GM23338 (cell line): ENCODE data around the gene CHN1.

Experiments
- CREB1 ChIP-seq: fragments of 250-450 bp; sonication (Bioruptor Pico); IDR thresholded peaks from 2 replicates; pipeline ENCODE4 v1.5.0; 2020; ENCODE audit warnings: low read depth, mild to moderate bottlenecking, moderate library complexity
- CTCF ChIP-seq, 2 experiments: fragments of 200-600 bp in 1 of 2; sonication (generic) in 1 of 2; conservative IDR thresholded peaks; 2 replicates each; pipeline versions ENCODE4 v1.5.1 to v1.6.1; 2016 to 2017; ENCODE audit warnings: antibody characterized with exemption in 2 of 2, low read depth in 2 of 2, mild to moderate bottlenecking in 2 of 2, moderate library complexity in 1 of 2
- ETS1 ChIP-seq: IDR thresholded peaks from 2 replicates; pipeline ENCODE4 v1.6.1; 2016; ENCODE audit warnings: antibody characterized with exemption
- EZH2 ChIP-seq: fragments of 200-600 bp; sonication (generic); IDR thresholded peaks from one replicate; pipeline ENCODE4 v1.8.0; 2017; ENCODE audit warnings: antibody characterized with exemption, mild to moderate bottlenecking, low read depth; ENCODE audit not compliant: unreplicated experiment
- EZH2phosphoT487 ChIP-seq: fragments of 200-600 bp; sonication (generic); IDR thresholded peaks from one replicate; pipeline ENCODE4 v1.8.1; 2018; ENCODE audit warnings: antibody characterized with exemption; ENCODE audit not compliant: unreplicated experiment
- JUNB ChIP-seq: IDR thresholded peaks from one replicate; pipeline ENCODE4 v1.6.1; 2016; ENCODE audit warnings: antibody characterized with exemption; ENCODE audit not compliant: unreplicated experiment
- NANOG ChIP-seq: IDR thresholded peaks from 2 replicates; pipeline ENCODE4 v1.6.1; 2016; ENCODE audit warnings: antibody characterized with exemption, borderline replicate concordance
- POLR2AphosphoS5 ChIP-seq: IDR thresholded peaks from 2 replicates; pipeline ENCODE4 v1.6.1; 2016; ENCODE audit warnings: antibody characterized with exemption, low read depth
- REST ChIP-seq: IDR thresholded peaks from one replicate; pipeline ENCODE4 v1.6.1; 2018; ENCODE audit warnings: antibody characterized with exemption; ENCODE audit not compliant: unreplicated experiment
- ZNF114 ChIP-seq: fragments of 250-450 bp; sonication (Bioruptor Pico); IDR thresholded peaks from 2 replicates; pipeline ENCODE4 v1.5.0; 2020; ENCODE audit warnings: mild to moderate bottlenecking, moderate library complexity
- ZNF331 ChIP-seq: fragments of 250-450 bp; sonication (Bioruptor Pico); IDR thresholded peaks from 2 replicates; pipeline ENCODE4 v1.5.0; 2020; ENCODE audit warnings: low read depth, mild to moderate bottlenecking, moderate library complexity
- ZNF462 ChIP-seq: fragments of 250-450 bp; sonication (Bioruptor Pico); IDR thresholded peaks from 2 replicates; pipeline ENCODE4 v1.5.0; 2020; ENCODE audit warnings: mild to moderate bottlenecking, moderate library complexity

GRCh38 chr2:174841350-174841749, 163.8 kb downstream of the CHN1 start:
- TF ChIP-seq CREB1 = no peak
- TF ChIP-seq CTCF (conservative IDR thresholded peaks at IDR 0.05; ENCODE audit: low read depth in 2 of 2) = no peak
- no peak for TF ChIP-seq EZH2phosphoT487
- no peak for TF ChIP-seq POLR2AphosphoS5
- TF ChIP-seq EZH2 = no peak
- no peak for TF ChIP-seq REST
- no peak for TF ChIP-seq ZNF331 (CRISPR knock-in tag)
- no peak for TF ChIP-seq JUNB
- no peak for TF ChIP-seq ZNF462 (CRISPR knock-in tag)
- no peak for TF ChIP-seq ETS1
- no peak for TF ChIP-seq NANOG
- no peak for TF ChIP-seq ZNF114 (CRISPR knock-in tag)
